Liver (tissue), 9 donors: ENCODE measurements around the gene INTS15. TPM values are rescaled to one million over a fixed set of nuclear protein-coding genes. Genes with fewer than 3 reads are reported as not detected.
A peak's percentile ranks its signal among the peaks of the same experiment; 100 is the strongest.
"Not testable (repeated sequence)": the region's sequence is repeated elsewhere in the genome, so short reads cannot be mapped to it uniquely, and the experiment has no call there.

Experiments used
- DNase-seq: peaks from one replicate; pipeline ENCODE4 v3.0.0-alpha.2; 2017; ENCODE audit warnings: low spot score
- H3K27ac ChIP-seq, 2 donors: one replicate each; pipeline ENCODE4 v1.7.0; 2013; ENCODE audit warnings: inconsistent platforms in 2 of 2, low read length in 2 of 2, control low read depth in 1 of 2, low read depth in 1 of 2, mild to moderate bottlenecking in 1 of 2
- H3K27me3 ChIP-seq, 4 donors: one replicate each; pipeline versions ENCODE4 v1.6.1 to v1.7.0; 2013; ENCODE audit warnings: low read length in 3 of 4, inconsistent platforms in 1 of 4, mild to moderate bottlenecking in 1 of 4, moderate library complexity in 1 of 4; ENCODE audit not compliant: control insufficient read depth in 4 of 4, insufficient read depth in 4 of 4
- H3K36me3 ChIP-seq, 4 donors: one replicate each; pipeline versions ENCODE4 v1.6.1 to v1.7.0; 2013; ENCODE audit warnings: low read length in 3 of 4, mild to moderate bottlenecking in 3 of 4, low read depth in 1 of 4, moderate library complexity in 1 of 4; ENCODE audit not compliant: control insufficient read depth in 4 of 4, insufficient read depth in 3 of 4
- H3K4me1 ChIP-seq, 4 donors: one replicate each; pipeline versions ENCODE4 v1.6.1 to v1.7.0; 2013; ENCODE audit warnings: low read length in 3 of 4, mild to moderate bottlenecking in 3 of 4, moderate library complexity in 1 of 4; ENCODE audit not compliant: control insufficient read depth in 4 of 4, insufficient read depth in 4 of 4
- H3K4me3 ChIP-seq, 3 donors: one replicate each; pipeline versions ENCODE4 v1.6.1 to v1.7.0; 2013; ENCODE audit warnings: low read length in 3 of 3, control low read depth in 1 of 3, low read depth in 1 of 3, mild to moderate bottlenecking in 1 of 3
- H3K9ac ChIP-seq, 2 donors: one replicate each; pipeline ENCODE4 v1.7.0; 2013; ENCODE audit warnings: low read length in 2 of 2, mild to moderate bottlenecking in 2 of 2, moderate library complexity in 2 of 2, control low read depth in 1 of 2, low read depth in 1 of 2
- H3K9me3 ChIP-seq, 4 donors: one replicate each; pipeline versions ENCODE4 v1.6.1 to v1.7.0; 2013; ENCODE audit warnings: low read length in 3 of 4; ENCODE audit not compliant: control insufficient read depth in 4 of 4
- EGR1 ChIP-seq, 2 donors: IDR thresholded peaks; 2 replicates each; pipeline ENCODE4 v1.6.1; 2016 to 2018; ENCODE audit warnings: antibody characterized with exemption in 2 of 2, low read depth in 2 of 2
- GABPA ChIP-seq, 2 donors: IDR thresholded peaks in 1 of 2; conservative IDR thresholded peaks in 1 of 2; 2 replicates each; pipeline ENCODE4 v1.6.1; 2016; ENCODE audit warnings: antibody characterized with exemption in 2 of 2, mild to moderate bottlenecking in 1 of 2, moderate library complexity in 1 of 2
- HNF4A ChIP-seq, 2 donors: conservative IDR thresholded peaks; 2 replicates each; pipeline ENCODE4 v1.6.1; 2016; ENCODE audit warnings: antibody characterized with exemption in 2 of 2, mild to moderate bottlenecking in 2 of 2
- HNF4G ChIP-seq: IDR thresholded peaks from 2 replicates; pipeline ENCODE4 v1.6.1; 2016; ENCODE audit warnings: antibody characterized with exemption
- JUND ChIP-seq, 2 donors: IDR thresholded peaks; 2 replicates each; pipeline ENCODE4 v1.6.1; 2016; ENCODE audit warnings: antibody characterized with exemption in 2 of 2
- NR2F2 ChIP-seq: IDR thresholded peaks from 2 replicates; pipeline ENCODE4 v1.6.1; 2016; ENCODE audit warnings: antibody characterized with exemption
- RAD21 ChIP-seq, 2 donors: IDR thresholded peaks; 2 replicates each; pipeline ENCODE4 v1.6.1; 2016; ENCODE audit warnings: antibody characterized with exemption in 2 of 2, mild to moderate bottlenecking in 2 of 2
- SP1 ChIP-seq: IDR thresholded peaks from 2 replicates; pipeline ENCODE4 v1.6.1; 2018; ENCODE audit warnings: antibody characterized with exemption, mild to moderate bottlenecking
- YY1 ChIP-seq: IDR thresholded peaks from 2 replicates; pipeline ENCODE4 v1.6.1; 2016; ENCODE audit warnings: antibody characterized with exemption, mild to moderate bottlenecking
- WGBS: extraction: QIAGEN DNeasy Blood & Tissue Kit; methylation state at CpG from one replicate; pipeline ENCODE4 v1.1.7; 2013; 5-methylcytosine and 5-hydroxymethylcytosine counted together
- polyA plus RNA-seq, 2 donors: library from polyadenylated mRNA; stranded (reverse) in 1 of 2; unstranded in 1 of 2; fragments of 200-250 nt in 1 of 2; fragments of >200 nt in 1 of 2; fragmentation: Nextera tagmentation in 1 of 2; extraction: Ambion mirVana in 1 of 2; gene quantifications; one replicate each; pipeline versions ENCODE4 v1.2.1 to v1.2.3, GENCODE V29; 2013 to 2015
- total RNA-seq, 2 donors: library from RNA; depleted of rRNA; stranded (reverse); fragments of >200 nt; gene quantifications; one replicate each; pipeline ENCODE4 v1.2.3, GENCODE V29; 2014
- TF ChIP-seq, protein P1 (sequence below): IDR thresholded peaks from 2 replicates; pipeline ENCODE4 v1.6.1; 2016; ENCODE audit warnings: antibody characterized with exemption
- TF ChIP-seq, protein P2 (sequence below): fragments of 150-350 bp; IDR thresholded peaks from 2 replicates; pipeline ENCODE4 v1.5.1; 2017; ENCODE audit warnings: improper control_type of control experiment, low read depth, low read length; ENCODE audit not compliant: missing input control
- TF ChIP-seq, protein P3 (sequence below): IDR thresholded peaks from 2 replicates; pipeline ENCODE4 v1.6.1; 2016; ENCODE audit warnings: antibody characterized with exemption
- TF ChIP-seq, protein P4 (sequence below): IDR thresholded peaks from 2 replicates; pipeline ENCODE4 v1.6.1; 2016; ENCODE audit warnings: antibody characterized with exemption
- donor health status: healthy.
- donor health status: healthy.
- donor health status: healthy.
- donor health status: healthy.
- donor health status: healthy.

Gene INTS15
- total and polyA plus RNA-seq, 4 donors, result 5.2 to 10.4 (median 8.2) TPM

DNA sequence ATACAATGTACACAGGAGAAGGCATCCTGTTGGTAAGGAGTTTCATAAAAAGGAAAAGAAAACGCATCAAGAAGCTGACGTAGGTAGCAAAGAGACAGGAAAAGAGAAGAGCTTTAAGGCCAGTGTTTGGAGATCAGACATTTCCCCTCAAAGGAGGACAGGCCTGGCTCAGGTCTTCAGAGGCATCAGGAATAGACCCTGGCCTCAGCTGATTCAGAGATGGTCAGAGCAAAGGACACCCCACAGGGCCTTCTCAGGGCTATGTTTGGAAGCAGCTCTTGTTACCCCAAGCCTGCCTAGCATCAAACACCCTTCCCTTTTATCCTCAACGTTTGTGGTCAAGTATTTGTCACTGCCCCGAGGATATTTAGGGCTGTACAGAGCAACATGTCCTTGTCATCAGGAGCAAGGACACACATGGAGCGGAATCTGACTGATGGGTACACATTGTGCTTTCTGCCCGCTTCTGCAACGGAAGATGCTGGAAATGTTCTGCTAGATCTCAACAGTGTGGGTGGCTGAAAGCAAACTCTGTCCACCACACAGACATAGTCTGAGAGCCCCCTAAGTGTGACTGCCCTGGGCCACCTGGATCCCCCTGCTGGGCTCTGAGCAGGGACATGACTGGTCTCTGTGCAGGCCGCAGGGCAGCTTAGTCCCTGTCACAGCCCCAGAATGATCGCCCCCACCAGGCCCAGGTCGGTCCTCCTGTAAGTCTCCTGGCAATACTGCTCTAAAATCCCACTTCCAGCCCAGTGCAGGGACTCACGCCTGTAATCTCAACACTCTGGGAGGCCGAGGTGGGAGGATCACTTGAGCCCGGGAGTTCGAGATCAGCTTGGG is 13.6 kb upstream of the INTS15 start:
- Histone ChIP-seq H3K9me3 (no peaks in the 10 kb centered on the region), H3K27ac (no peak overlapping the region), H3K27me3 (no peaks in the 10 kb centered on the region), H3K36me3 (peaks cover 5 to 15% (median 11%) of the 10 kb centered on the region in 4 donors), H3K9ac (no peak overlapping the region), H3K4me1 (peaks cover 0 to 12% (median 9%) of the 10 kb centered on the region in 4 donors), H3K4me3 (peak overlapping the region in 1 of 3 donors; percentile 34)
- TF ChIP-seq EGR1 (IDR thresholded peaks at IDR 0.05; ENCODE audit: low read depth in 2 of 2) (no peak), NR2F2 (no peak), YY1 (no peak)
- TF ChIP-seq, protein P1, sequence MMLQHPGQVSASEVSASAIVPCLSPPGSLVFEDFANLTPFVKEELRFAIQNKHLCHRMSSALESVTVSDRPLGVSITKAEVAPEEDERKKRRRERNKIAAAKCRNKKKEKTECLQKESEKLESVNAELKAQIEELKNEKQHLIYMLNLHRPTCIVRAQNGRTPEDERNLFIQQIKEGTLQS, result no peak
- TF ChIP-seq, protein P2, sequence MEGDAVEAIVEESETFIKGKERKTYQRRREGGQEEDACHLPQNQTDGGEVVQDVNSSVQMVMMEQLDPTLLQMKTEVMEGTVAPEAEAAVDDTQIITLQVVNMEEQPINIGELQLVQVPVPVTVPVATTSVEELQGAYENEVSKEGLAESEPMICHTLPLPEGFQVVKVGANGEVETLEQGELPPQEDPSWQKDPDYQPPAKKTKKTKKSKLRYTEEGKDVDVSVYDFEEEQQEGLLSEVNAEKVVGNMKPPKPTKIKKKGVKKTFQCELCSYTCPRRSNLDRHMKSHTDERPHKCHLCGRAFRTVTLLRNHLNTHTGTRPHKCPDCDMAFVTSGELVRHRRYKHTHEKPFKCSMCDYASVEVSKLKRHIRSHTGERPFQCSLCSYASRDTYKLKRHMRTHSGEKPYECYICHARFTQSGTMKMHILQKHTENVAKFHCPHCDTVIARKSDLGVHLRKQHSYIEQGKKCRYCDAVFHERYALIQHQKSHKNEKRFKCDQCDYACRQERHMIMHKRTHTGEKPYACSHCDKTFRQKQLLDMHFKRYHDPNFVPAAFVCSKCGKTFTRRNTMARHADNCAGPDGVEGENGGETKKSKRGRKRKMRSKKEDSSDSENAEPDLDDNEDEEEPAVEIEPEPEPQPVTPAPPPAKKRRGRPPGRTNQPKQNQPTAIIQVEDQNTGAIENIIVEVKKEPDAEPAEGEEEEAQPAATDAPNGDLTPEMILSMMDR, result no peak
- DNase-seq, result no peak
- WGBS, result 81% methylated on average over 14 of the region's 14 CpGs

DNA sequence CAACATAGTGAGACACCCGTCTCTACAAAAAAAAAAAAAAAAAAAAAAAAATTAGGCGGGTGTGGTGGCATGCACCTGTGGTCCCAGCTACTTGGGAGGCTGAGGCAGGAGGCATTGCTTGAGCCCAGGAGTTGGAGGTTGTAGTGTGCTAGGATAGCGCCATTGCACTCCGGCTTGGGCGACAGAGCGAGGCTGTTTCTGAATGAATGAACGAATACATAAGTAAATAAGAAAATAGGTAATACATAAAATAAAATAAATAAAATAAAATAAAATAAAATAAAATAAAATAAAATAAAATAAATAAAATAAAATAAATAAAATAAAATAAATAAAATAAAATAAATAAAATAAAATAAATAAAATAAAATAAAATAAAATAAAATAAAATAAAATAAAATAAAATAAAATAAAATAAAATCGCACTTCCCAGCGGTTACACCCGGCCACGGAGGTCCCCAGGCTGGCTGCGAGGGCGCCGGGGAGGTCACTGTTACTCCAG is 12.9 kb upstream of the INTS15 start:
- H3K36me3 ChIP-seq, result peaks cover 5 to 22% (median 16%) of the 10 kb centered on the region in 4 donors
- peak overlapping the region; percentile 59 to 87 for H3K27ac ChIP-seq
- DNase-seq, H3K9me3 ChIP-seq, H3K27me3 ChIP-seq: not testable (repeated sequence)
- H3K4me3 ChIP-seq, result peak overlapping the region; percentile 35 to 84 (median 75)
- peaks cover 0 to 12% (median 9%) of the 10 kb centered on the region in 4 donors for H3K4me1 ChIP-seq
- peak overlapping the region in 1 of 2 donors; percentile 84 for H3K9ac ChIP-seq
- 21% methylated on average over 14 of the region's 14 CpGs for WGBS

DNA sequence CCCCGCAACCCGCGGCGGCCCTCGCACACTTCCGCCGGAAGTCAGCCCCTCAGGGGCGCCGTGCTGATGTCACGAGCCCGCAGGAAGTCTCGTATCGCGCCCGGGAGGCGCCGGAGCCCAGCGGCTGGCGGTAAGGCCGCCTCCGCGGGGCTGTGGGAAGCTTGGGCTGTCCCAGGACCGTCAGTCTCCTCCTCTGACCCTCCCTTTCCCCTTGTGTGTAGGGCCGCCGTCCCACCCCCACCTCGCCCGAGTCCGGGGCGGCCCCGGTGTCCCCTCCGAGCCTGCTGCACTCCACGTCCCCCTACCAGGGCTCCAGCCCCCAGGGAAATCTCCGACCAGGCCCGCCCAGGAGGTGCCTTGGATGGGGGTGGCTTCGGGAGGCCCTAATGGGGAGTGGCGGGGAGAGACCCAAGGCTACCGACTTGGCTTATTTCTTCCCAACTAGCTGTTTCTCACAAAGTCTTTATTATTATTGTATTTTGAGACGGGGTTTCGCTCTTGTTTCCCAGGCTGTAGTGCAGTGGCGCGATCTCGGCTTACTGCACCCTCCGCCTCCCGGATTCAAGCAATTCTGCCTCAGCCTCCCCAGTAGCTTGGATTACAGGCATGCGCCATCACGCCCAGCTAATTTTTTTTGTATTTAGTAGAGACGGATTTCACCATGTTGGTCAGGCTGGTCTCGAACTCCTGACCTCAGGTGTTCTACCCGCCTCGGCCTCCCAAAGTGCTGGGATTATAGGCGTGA is 12.3 kb upstream of the INTS15 start, which contains the start of gene ZDHHC4:
ZDHHC4 (plus strand) TSS at position 86 of the 745 bp plus-strand sequence. CDS start 3,108 bp downstream, outside the sequence.
- peak within 1 kb of the TSS; percentile 61 to 84 for H3K9ac ChIP-seq
- H3K36me3 ChIP-seq, result peaks cover 7 to 27% (median 19%) of the 10 kb centered on the region in 4 donors
- TF ChIP-seq YY1 (peak; percentile 60), RAD21 (IDR thresholded peaks at IDR 0.05) (peak in 1 of 2 donors; percentile 10), JUND (IDR thresholded peaks at IDR 0.05) (no peak), HNF4G (no peak), HNF4A (conservative IDR thresholded peaks at IDR 0.05) (no peak), EGR1 (IDR thresholded peaks at IDR 0.05; ENCODE audit: low read depth in 2 of 2) (peak in 1 of 2 donors; percentile 45), SP1 (peak; percentile 21), NR2F2 (peak; percentile 27), GABPA (IDR thresholded peaks at IDR 0.05 in 1 of 2, conservative IDR thresholded peaks at IDR 0.05 in 1 of 2) (peak; percentile 93 to 95)
- TF ChIP-seq, protein P3, sequence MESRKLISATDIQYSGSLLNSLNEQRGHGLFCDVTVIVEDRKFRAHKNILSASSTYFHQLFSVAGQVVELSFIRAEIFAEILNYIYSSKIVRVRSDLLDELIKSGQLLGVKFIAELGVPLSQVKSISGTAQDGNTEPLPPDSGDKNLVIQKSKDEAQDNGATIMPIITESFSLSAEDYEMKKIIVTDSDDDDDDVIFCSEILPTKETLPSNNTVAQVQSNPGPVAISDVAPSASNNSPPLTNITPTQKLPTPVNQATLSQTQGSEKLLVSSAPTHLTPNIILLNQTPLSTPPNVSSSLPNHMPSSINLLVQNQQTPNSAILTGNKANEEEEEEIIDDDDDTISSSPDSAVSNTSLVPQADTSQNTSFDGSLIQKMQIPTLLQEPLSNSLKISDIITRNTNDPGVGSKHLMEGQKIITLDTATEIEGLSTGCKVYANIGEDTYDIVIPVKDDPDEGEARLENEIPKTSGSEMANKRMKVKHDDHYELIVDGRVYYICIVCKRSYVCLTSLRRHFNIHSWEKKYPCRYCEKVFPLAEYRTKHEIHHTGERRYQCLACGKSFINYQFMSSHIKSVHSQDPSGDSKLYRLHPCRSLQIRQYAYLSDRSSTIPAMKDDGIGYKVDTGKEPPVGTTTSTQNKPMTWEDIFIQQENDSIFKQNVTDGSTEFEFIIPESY, result peak; percentile 59
- TF ChIP-seq, protein P4, sequence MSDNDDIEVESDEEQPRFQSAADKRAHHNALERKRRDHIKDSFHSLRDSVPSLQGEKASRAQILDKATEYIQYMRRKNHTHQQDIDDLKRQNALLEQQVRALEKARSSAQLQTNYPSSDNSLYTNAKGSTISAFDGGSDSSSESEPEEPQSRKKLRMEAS, result no peak
- no peaks in the 10 kb centered on the region for H3K27me3 ChIP-seq
- H3K27ac ChIP-seq, result peak within 1 kb of the TSS; percentile 59 to 87
- peaks cover 0 to 12% (median 9%) of the 10 kb centered on the region in 4 donors for H3K4me1 ChIP-seq
- WGBS, result 16% methylated on average over 51 of the region's 51 CpGs
- H3K4me3 ChIP-seq, result peak within 1 kb of the TSS; percentile 35 to 84 (median 75)
- DNase-seq, result peak; percentile 87
- no peaks in the 10 kb centered on the region for H3K9me3 ChIP-seq
